ENCODE data around the gene IDH2.
"Not testable (repeated sequence)": the region's sequence is repeated elsewhere in the genome, so short reads cannot be mapped to it uniquely, and the experiment has no call there.

- not testable (repeated sequence) for TF ChIP-seq ZBTB43 (CRISPR knock-in tag; IDR thresholded peaks at IDR 0.05); IRF2 (CRISPR knock-in tag; IDR thresholded peaks at IDR 0.05; ENCODE audit: borderline replicate concordance, low read depth); CTCF (IDR thresholded peaks at IDR 0.05); JUN (CRISPR knock-in tag; IDR thresholded peaks at IDR 0.05); FOXK1 (CRISPR knock-in tag; IDR thresholded peaks at IDR 0.05)
Observed at GRCh38 chr15:90146198-90146761, 44.0 kb upstream of the IDH2 start.
